ENCODE measurements around the gene PARVB. TPM values are rescaled to one million over a fixed set of nuclear protein-coding genes. Genes with fewer than 3 reads are reported as not detected.

PARVB gene
- total RNA-seq, 1 experiment from 2014 or later, result 33.0 TPM

GRCh38 chr22:44146088-44146861 is 122.2 kb downstream of the PARVB start:
- DNase-seq (ENCODE audit: low read depth in 1 of 2, low spot score in 2 of 2), result peak in 1 of 2 experiments; percentile 53
- Histone ChIP-seq H3K4me3 (no peak overlapping the region), H3K4me1 (replicated peaks) (peaks cover 55% of the 10 kb centered on the region), H3K9me3 (replicated peaks) (no peaks in the 10 kb centered on the region), H3K27me3 (replicated peaks) (no peaks in the 10 kb centered on the region), H3K36me3 (no peaks in the 10 kb centered on the region), H3K27ac (peak overlapping the region; percentile 53; the same call in 1 of the 2 replicates)

DNA sequence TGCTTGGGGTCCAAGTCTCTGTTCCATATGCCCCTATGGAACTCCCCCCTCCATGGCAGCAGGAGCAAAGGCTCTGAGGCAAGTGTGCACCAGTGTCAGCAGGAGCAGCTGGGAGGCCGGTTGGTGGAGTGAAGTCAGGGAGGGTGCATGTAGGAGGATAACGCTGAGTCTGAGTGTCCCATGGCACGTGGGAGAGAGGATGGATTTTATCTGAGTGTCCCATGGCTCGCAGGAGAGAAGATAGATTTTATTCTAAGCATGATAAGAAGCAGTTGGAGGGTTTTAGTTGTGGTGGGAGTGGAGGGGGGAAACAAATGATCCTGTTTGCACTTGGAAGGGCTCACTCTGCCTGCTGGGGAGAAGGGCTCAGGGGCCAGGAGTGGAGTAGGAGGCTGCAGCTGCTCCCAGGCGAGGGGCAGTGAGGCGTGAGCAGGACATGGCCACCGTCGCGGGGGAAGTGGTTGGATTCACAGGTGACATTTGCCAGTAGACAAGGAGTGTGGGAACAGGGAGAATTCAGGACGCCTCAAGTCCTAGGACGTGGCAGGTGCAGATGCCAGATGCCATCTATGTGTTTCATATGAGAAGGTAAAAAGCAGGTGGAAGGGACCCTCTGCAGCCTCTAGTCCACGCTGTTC is 123.0 kb downstream of the PARVB start:
- H3K4me3 ChIP-seq, result no peak overlapping the region
- no peak for DNase-seq (ENCODE audit: low read depth in 1 of 2, low spot score in 2 of 2)
- H3K36me3 ChIP-seq, result no peaks in the 10 kb centered on the region
- H3K4me1 ChIP-seq (replicated peaks), result peaks cover 64% of the 10 kb centered on the region
- no peaks in the 10 kb centered on the region for H3K9me3 ChIP-seq (replicated peaks)
- H3K27me3 ChIP-seq (replicated peaks), result no peaks in the 10 kb centered on the region
- peak overlapping the region; percentile 53 for H3K27ac ChIP-seq

DNA sequence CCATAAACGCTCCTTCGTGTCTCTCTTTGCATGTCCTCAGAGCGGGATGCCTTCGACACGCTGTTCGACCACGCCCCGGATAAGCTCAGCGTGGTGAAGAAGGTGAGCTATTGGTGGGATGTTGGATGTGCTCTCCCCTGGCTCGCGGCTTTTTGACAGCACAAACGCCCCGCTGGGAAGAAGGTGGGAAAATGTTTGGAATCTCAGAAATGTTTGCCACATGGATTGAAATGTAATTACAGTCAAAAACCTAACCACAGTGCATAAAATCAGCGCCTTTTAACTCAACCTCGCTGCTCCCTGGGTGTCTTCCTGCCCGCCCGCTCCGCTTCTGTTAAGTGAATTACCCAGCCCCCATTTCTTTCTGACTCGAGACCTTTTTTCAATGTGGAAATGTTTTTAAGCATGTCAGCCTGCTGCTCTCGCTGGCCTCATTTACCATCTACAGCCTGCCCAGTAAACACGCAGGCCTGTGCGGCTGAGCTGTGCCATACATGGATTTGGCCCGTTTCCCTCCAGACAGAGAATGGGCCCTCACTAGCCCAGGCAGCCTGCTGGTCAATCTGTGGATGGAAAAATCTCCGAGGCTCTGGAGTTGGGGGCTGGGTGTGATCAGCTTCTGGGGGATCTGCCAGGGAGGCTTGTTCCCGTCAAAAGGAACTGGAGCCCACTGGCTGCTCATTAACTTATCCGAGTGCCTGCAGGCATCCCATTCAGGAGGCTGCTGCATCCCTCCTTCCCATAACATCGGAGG is 123.9 kb downstream of the PARVB start:
- H3K9me3 ChIP-seq (replicated peaks), result no peaks in the 10 kb centered on the region
- H3K27ac ChIP-seq, result peak overlapping the region; percentile 55
- no peaks in the 10 kb centered on the region for H3K27me3 ChIP-seq (replicated peaks)
- H3K36me3 ChIP-seq, result no peaks in the 10 kb centered on the region
- DNase-seq (ENCODE audit: low read depth in 1 of 2, low spot score in 2 of 2), result peak; percentile 87 to 93
- peaks cover 67% of the 10 kb centered on the region for H3K4me1 ChIP-seq (replicated peaks)
- no peak overlapping the region for H3K4me3 ChIP-seq

DNA sequence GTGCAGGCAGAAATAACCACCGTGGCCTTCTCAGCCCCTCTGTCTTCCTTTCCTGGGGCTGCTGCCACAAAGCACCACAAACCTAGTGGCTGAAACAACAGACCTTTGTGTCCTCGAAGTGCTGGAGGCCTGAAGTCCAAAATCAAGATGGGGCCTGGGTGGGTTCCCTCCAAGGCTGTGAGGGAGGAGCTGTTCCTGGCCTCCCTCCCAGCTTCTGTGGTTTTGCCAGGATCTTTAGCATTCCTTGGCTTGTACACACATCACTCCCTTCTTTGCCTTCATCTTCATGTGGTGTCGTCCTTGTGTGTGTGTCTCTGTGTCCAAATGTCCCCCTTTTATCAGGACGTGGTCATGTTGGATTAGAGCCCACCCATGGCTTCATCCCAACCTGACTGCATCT is 127.6 kb downstream of the PARVB start:
- Histone ChIP-seq H3K9me3 (replicated peaks) (no peaks in the 10 kb centered on the region), H3K27me3 (replicated peaks) (no peaks in the 10 kb centered on the region), H3K4me3 (no peak overlapping the region), H3K4me1 (replicated peaks) (peaks cover 61% of the 10 kb centered on the region), H3K36me3 (no peaks in the 10 kb centered on the region), H3K27ac (no peak overlapping the region)
- DNase-seq (ENCODE audit: low read depth in 1 of 2, low spot score in 2 of 2), result peak; percentile 69 to 71

GRCh38 chr22:44153710-44154109 is 129.6 kb downstream of the PARVB start:
- no peak for DNase-seq (ENCODE audit: low read depth in 1 of 2, low spot score in 2 of 2)
- H3K27ac ChIP-seq, result no peak overlapping the region
- no peaks in the 10 kb centered on the region for H3K36me3 ChIP-seq
- H3K9me3 ChIP-seq (replicated peaks), result no peaks in the 10 kb centered on the region
- H3K4me3 ChIP-seq, result no peak overlapping the region
- H3K27me3 ChIP-seq (replicated peaks), result no peaks in the 10 kb centered on the region
- peaks cover 53% of the 10 kb centered on the region for H3K4me1 ChIP-seq (replicated peaks)

GRCh38 chr22:44154436-44154942 is 130.4 kb downstream of the PARVB start:
- no peak overlapping the region for H3K27ac ChIP-seq
- no peaks in the 10 kb centered on the region for H3K9me3 ChIP-seq (replicated peaks)
- H3K4me3 ChIP-seq, result no peak overlapping the region
- H3K4me1 ChIP-seq (replicated peaks), result peaks cover 53% of the 10 kb centered on the region
- no peaks in the 10 kb centered on the region for H3K27me3 ChIP-seq (replicated peaks)
- H3K36me3 ChIP-seq, result no peaks in the 10 kb centered on the region
- DNase-seq (ENCODE audit: low read depth in 1 of 2, low spot score in 2 of 2), result peak in 1 of 2 experiments; percentile 36

DNA sequence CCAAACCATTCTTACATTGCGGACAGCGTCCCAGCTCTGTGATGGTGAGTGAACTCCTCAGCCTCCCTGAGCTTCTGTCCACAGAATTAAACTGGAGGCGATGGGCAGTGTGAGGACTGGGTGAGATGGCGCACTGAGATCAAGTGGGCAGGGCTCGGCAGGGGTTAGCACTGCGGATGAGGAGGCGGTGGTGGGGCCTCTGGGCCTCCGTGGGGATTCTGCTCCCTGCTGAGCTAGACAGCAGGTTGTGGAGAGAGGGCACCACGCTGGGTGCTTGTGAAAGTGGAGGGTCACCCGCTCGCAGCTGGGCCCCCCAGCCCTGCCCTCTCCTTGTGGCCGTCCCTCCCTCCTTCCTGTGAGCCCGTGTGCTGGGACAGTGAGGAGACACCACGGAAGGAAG is 131.0 kb downstream of the PARVB start:
- no peak for DNase-seq (ENCODE audit: low read depth in 1 of 2, low spot score in 2 of 2)
- Histone ChIP-seq H3K27ac (no peak overlapping the region), H3K9me3 (replicated peaks) (no peaks in the 10 kb centered on the region), H3K4me3 (no peak overlapping the region), H3K36me3 (no peaks in the 10 kb centered on the region), H3K4me1 (replicated peaks) (peaks cover 53% of the 10 kb centered on the region), H3K27me3 (replicated peaks) (no peaks in the 10 kb centered on the region)

DNA sequence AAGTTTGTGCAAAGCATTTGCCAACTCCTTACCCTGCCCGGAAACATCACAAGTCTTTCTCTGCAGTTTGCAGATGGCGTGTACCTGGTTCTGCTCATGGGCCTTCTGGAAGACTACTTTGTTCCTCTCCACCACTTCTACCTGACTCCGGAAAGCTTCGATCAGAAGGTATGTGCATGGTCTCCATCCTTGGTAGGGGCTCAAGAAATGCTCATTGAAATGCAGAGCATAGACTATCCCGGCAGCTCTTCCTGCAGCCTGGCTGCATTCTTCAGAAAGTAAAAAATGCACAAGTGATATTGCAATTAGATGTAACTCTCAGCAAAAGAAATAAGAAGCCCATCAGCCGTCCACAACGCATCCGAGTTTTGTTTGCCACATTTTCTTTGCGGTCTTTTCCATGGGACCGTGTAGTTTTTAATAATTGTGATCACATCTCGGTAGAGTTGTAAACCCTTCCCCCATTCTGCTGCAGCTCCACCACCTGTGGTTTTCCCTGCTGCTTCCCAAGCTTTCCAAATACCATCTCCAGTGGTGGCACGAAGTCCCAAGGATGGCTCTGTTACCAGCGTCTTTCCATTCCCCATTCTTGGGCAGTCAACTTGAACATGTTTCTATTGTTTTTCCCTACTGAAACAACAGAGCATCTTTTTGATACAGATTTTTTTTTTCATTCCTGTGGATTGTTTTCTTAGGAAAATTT is 134.0 kb downstream of the PARVB start:
- Histone ChIP-seq H3K4me3 (no peak overlapping the region), H3K9me3 (replicated peaks) (no peaks in the 10 kb centered on the region), H3K4me1 (replicated peaks) (peaks cover 41% of the 10 kb centered on the region), H3K27ac (no peak overlapping the region), H3K36me3 (no peaks in the 10 kb centered on the region), H3K27me3 (replicated peaks) (no peaks in the 10 kb centered on the region)
- DNase-seq (ENCODE audit: low read depth in 1 of 2, low spot score in 2 of 2), result no peak

- Histone ChIP-seq H3K36me3 (no peaks in the 10 kb centered on the region), H3K27ac (no peak overlapping the region), H3K9me3 (replicated peaks) (no peaks in the 10 kb centered on the region), H3K4me1 (replicated peaks) (peaks cover 38% of the 10 kb centered on the region), H3K27me3 (replicated peaks) (no peaks in the 10 kb centered on the region), H3K4me3 (no peak overlapping the region)
- DNase-seq (ENCODE audit: low read depth in 1 of 2, low spot score in 2 of 2), result peak in 1 of 2 experiments; percentile 38
Observed at GRCh38 chr22:44158816-44159215, 134.7 kb downstream of the PARVB start.

GRCh38 chr22:44159221-44159620 is 135.1 kb downstream of the PARVB start:
- H3K9me3 ChIP-seq (replicated peaks), result no peaks in the 10 kb centered on the region
- H3K4me1 ChIP-seq (replicated peaks), result peaks cover 34% of the 10 kb centered on the region
- H3K27me3 ChIP-seq (replicated peaks), result no peaks in the 10 kb centered on the region
- H3K36me3 ChIP-seq, result no peaks in the 10 kb centered on the region
- no peak overlapping the region for H3K4me3 ChIP-seq
- no peak overlapping the region for H3K27ac ChIP-seq
- no peak for DNase-seq (ENCODE audit: low read depth in 1 of 2, low spot score in 2 of 2)

- H3K27me3 ChIP-seq (replicated peaks), result no peaks in the 10 kb centered on the region
- no peak overlapping the region for H3K4me3 ChIP-seq
- peaks cover 29% of the 10 kb centered on the region for H3K4me1 ChIP-seq (replicated peaks)
- H3K9me3 ChIP-seq (replicated peaks), result no peaks in the 10 kb centered on the region
- DNase-seq (ENCODE audit: low read depth in 1 of 2, low spot score in 2 of 2), result no peak
- H3K36me3 ChIP-seq, result no peaks in the 10 kb centered on the region
- H3K27ac ChIP-seq, result no peak overlapping the region
Observed at GRCh38 chr22:44159811-44160210, 135.7 kb downstream of the PARVB start.

DNA sequence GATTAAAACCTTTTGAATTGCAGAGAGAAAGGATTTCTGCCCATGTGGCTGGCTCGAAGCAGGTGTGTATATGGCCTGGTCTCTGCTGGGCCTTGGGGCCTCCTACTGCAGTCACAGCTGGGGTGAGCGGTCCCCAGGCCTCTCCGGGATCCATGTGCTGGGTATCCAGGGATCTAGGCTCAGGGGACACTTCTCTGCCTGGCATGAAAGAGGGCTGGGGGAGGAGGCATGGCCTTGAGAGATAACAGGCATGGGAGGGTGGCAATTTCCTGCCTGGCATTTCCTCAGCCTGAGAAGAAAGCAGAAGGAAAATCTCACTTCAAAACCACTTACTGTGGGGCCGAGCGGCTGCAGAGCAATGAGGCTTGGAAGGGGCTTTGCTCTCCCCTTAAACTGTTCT is 136.3 kb downstream of the PARVB start:
- peaks cover 25% of the 10 kb centered on the region for H3K4me1 ChIP-seq (replicated peaks)
- no peak for DNase-seq (ENCODE audit: low read depth in 1 of 2, low spot score in 2 of 2)
- no peaks in the 10 kb centered on the region for H3K27me3 ChIP-seq (replicated peaks)
- no peak overlapping the region for H3K27ac ChIP-seq
- H3K9me3 ChIP-seq (replicated peaks), result no peaks in the 10 kb centered on the region
- no peak overlapping the region for H3K4me3 ChIP-seq
- no peaks in the 10 kb centered on the region for H3K36me3 ChIP-seq

DNA sequence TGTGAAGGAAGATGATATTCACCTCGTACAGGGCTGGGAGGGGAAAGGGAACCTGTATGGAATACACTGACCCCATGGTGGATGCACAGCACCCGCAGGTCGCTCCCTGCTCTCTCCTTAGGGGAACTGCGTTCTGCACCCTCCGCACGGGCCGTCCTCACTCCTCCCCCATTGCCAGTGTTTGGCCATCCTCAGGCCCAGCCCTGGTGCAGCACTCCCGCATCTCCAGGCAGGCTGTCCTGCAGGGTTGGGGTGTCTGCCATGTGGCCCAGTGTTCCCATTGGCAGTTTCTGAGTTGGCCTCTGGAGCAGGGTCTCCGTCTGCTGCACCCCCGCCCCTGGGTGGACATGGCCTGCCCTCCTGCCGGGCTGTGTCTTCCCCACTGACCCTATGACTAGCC is 137.6 kb downstream of the PARVB start:
- Histone ChIP-seq H3K4me3 (no peak overlapping the region), H3K27ac (no peak overlapping the region), H3K36me3 (no peaks in the 10 kb centered on the region), H3K27me3 (replicated peaks) (no peaks in the 10 kb centered on the region), H3K9me3 (replicated peaks) (no peaks in the 10 kb centered on the region), H3K4me1 (replicated peaks) (peaks cover 19% of the 10 kb centered on the region)
- DNase-seq (ENCODE audit: low read depth in 1 of 2, low spot score in 2 of 2), result no peak

Measured in SJSA1 (cell line).